Fibroblast of lung (primary cell): Measurements from ENCODE around the gene RACGAP1. TPM values are rescaled to one million over a fixed set of nuclear protein-coding genes. Genes with fewer than 3 reads are reported as not detected.
A peak's percentile ranks its signal among the peaks of the same experiment; 100 is the strongest.

Experiments used
- DNase-seq, 2 donors: peaks; one replicate each; pipeline versions ENCODE4 v3.0.0 to v3.0.0-alpha.2; 2010; ENCODE audit warnings: low read depth in 2 of 2
- H2AFZ ChIP-seq: 2 replicates; pipeline ENCODE4 v1.5.1; 2012; ENCODE audit warnings: low read length, control low read depth, inconsistent platforms
- H3K27ac ChIP-seq: 2 replicates; pipeline ENCODE4 v1.5.1; 2011; ENCODE audit warnings: low read length, control low read depth; ENCODE audit not compliant: insufficient read depth
- H3K27me3 ChIP-seq: 2 replicates; pipeline ENCODE4 v1.5.1; 2011; ENCODE audit warnings: mild to moderate bottlenecking, low read length; ENCODE audit not compliant: control insufficient read depth, insufficient read depth
- H3K36me3 ChIP-seq: 2 replicates; pipeline ENCODE4 v1.5.1; 2011; ENCODE audit warnings: low read length; ENCODE audit not compliant: control insufficient read depth, insufficient read depth
- H3K4me1 ChIP-seq: 2 replicates; pipeline ENCODE4 v1.5.1; 2011; ENCODE audit warnings: low read length; ENCODE audit not compliant: control insufficient read depth, insufficient read depth; ENCODE audit errors: extremely low read depth
- H3K4me2 ChIP-seq: 2 replicates; pipeline ENCODE4 v1.5.1; 2011; ENCODE audit warnings: low read length, control low read depth; ENCODE audit not compliant: insufficient read depth; ENCODE audit errors: extremely low read depth
- H3K4me3 ChIP-seq, 4 experiments: fragments of 200-600 bp in 1 of 4; sonication (generic) in 1 of 4; replicated peaks in 1 of 4; 2 replicates each; pipeline ENCODE4 v1.5.1; 2011 to 2016; ENCODE audit warnings: low read length in 4 of 4, low read depth in 3 of 4, mild to moderate bottlenecking in 3 of 4, control low read depth in 2 of 4, inconsistent platforms in 1 of 4, mixed read lengths in 1 of 4; ENCODE audit not compliant: insufficient read depth in 1 of 4; ENCODE audit errors: control extremely low read depth in 1 of 4
- H3K79me2 ChIP-seq: 2 replicates; pipeline ENCODE4 v1.5.1; 2012; ENCODE audit warnings: mild to moderate bottlenecking, low read length, inconsistent platforms; ENCODE audit not compliant: control insufficient read depth, insufficient read depth
- H3K9ac ChIP-seq: 2 replicates; pipeline ENCODE4 v1.5.1; 2011; ENCODE audit warnings: mild to moderate bottlenecking, low read length, control low read depth; ENCODE audit not compliant: insufficient read depth
- H3K9me3 ChIP-seq: 2 replicates; pipeline ENCODE4 v1.5.1; 2012; ENCODE audit warnings: low read depth, low read length; ENCODE audit not compliant: control insufficient read depth, insufficient read depth
- H4K20me1 ChIP-seq: 2 replicates; pipeline ENCODE4 v1.5.1; 2011; ENCODE audit warnings: low read length; ENCODE audit not compliant: control insufficient read depth, insufficient read depth; ENCODE audit errors: extremely low read depth
- CTCF ChIP-seq, 2 donors: IDR thresholded peaks in 1 of 2; conservative IDR thresholded peaks in 1 of 2; 1 replicate in 1 of 2; 2 replicates in 1 of 2; pipeline ENCODE4 v1.5.1; 2011 to 2012; ENCODE audit warnings: low read length in 2 of 2, control low read depth in 1 of 2, inconsistent platforms in 1 of 2, low read depth in 1 of 2, mild to moderate bottlenecking in 1 of 2
- EZH2 ChIP-seq: IDR thresholded peaks from 2 replicates; pipeline ENCODE4 v1.5.1; 2012; ENCODE audit warnings: low read length, control low read depth, mild to moderate bottlenecking; ENCODE audit errors: missing control alignments
- polyA plus RNA-seq, 2 donors: library from polyadenylated mRNA; depleted of rRNA in 1 of 2; stranded (reverse) in 1 of 2; unstranded in 1 of 2; fragments of >200 nt; gene quantifications; 2 replicates each; pipeline ENCODE4 v1.2.1, GENCODE V29; 2011 to 2012; ENCODE audit warnings: missing spikeins in 1 of 2
- total RNA-seq: library from RNA; depleted of rRNA; stranded (reverse); fragments of >200 nt; gene quantifications from 2 replicates; pipeline ENCODE4 v1.2.1, GENCODE V29; 2014

The RACGAP1 gene
- total and polyA plus RNA-seq, 2 donors (not counting 1 experiment from before 2014, with no cell fraction given): 22.9 to 38.1 TPM

GRCh38 chr12:49959685-49960473 is 65.4 kb downstream of the RACGAP1 start:
- Histone ChIP-seq H3K27me3 (peaks cover 71% of the 10 kb centered on the region), H3K4me1 (no peaks in the 10 kb centered on the region), H3K9me3 (no peaks in the 10 kb centered on the region), H3K4me2 (no peak overlapping the region), H3K79me2 (no peaks in the 10 kb centered on the region), H2AFZ (no peak overlapping the region), H3K36me3 (no peaks in the 10 kb centered on the region), H3K4me3 (no peak overlapping the region), H4K20me1 (no peaks in the 10 kb centered on the region), H3K9ac (no peak overlapping the region), H3K27ac (no peak overlapping the region)
- peak in 1 of 2 donors; percentile 59 for DNase-seq
- TF ChIP-seq EZH2: no peak
- no peak for TF ChIP-seq CTCF (conservative IDR thresholded peaks at IDR 0.05 in 1 of 2, IDR thresholded peaks at IDR 0.05 in 1 of 2; ENCODE audit: low read depth in 1 of 2, low read length in 2 of 2)

DNA sequence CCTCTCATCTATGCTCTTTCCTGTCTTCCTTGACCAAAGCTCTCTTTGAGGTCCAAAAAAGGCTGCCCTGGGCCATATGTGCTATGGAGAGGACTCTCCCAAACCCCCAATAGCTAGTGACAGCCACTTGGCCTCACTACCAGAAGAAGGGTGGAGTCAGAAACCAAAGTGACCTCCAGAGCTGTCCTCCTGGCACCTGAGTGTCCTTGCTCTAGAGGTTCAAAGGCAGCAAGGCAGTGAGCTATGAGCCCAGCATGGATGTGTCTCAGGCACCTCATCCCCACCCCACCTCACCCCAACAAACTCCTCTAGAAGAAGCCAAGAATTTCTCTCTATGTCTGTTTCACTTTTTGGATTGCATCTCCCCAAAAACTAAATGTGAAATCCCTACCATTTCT is 67.7 kb downstream of the RACGAP1 start:
- no peak overlapping the region for H3K4me3 ChIP-seq
- H3K27me3 ChIP-seq: peaks cover 76% of the 10 kb centered on the region
- TF ChIP-seq CTCF (conservative IDR thresholded peaks at IDR 0.05 in 1 of 2, IDR thresholded peaks at IDR 0.05 in 1 of 2; ENCODE audit: low read depth in 1 of 2, low read length in 2 of 2) (no peak), EZH2 (no peak)

GRCh38 chr12:49956663-49957569 is 68.4 kb downstream of the RACGAP1 start:
- Histone ChIP-seq H2AFZ (no peak overlapping the region), H3K9me3 (no peaks in the 10 kb centered on the region), H4K20me1 (no peaks in the 10 kb centered on the region), H3K79me2 (no peaks in the 10 kb centered on the region), H3K36me3 (no peaks in the 10 kb centered on the region), H3K27ac (no peak overlapping the region), H3K9ac (no peak overlapping the region), H3K27me3 (peaks cover 80% of the 10 kb centered on the region), H3K4me1 (no peaks in the 10 kb centered on the region), H3K4me2 (no peak overlapping the region), H3K4me3 (no peak overlapping the region)
- DNase-seq: no peak
- TF ChIP-seq EZH2 (no peak), CTCF (conservative IDR thresholded peaks at IDR 0.05 in 1 of 2, IDR thresholded peaks at IDR 0.05 in 1 of 2; ENCODE audit: low read depth in 1 of 2, low read length in 2 of 2) (no peak)

More for the DNA sequence above, 67.7 kb downstream of the RACGAP1 start:
- no peak for DNase-seq
- Histone ChIP-seq H3K79me2 (no peaks in the 10 kb centered on the region), H3K27ac (no peak overlapping the region), H4K20me1 (no peaks in the 10 kb centered on the region), H3K4me1 (no peaks in the 10 kb centered on the region), H3K9ac (no peak overlapping the region), H3K36me3 (no peaks in the 10 kb centered on the region), H2AFZ (no peak overlapping the region), H3K4me2 (no peak overlapping the region), H3K9me3 (no peaks in the 10 kb centered on the region)
